GM18861 (cell line): ENCODE results near the gene CRISP1.
"Not testable (repeated sequence)": the region's sequence is repeated elsewhere in the genome, so short reads cannot be mapped to it uniquely, and the experiment has no call there.

ENCODE experiments used
- ATAC-seq: cut with Tn5 transposase; IDR thresholded peaks from one replicate; pipeline ENCODE4 v1.9.1; 2021; ENCODE audit not compliant: unreplicated experiment

The CRISP1 gene, protein sequence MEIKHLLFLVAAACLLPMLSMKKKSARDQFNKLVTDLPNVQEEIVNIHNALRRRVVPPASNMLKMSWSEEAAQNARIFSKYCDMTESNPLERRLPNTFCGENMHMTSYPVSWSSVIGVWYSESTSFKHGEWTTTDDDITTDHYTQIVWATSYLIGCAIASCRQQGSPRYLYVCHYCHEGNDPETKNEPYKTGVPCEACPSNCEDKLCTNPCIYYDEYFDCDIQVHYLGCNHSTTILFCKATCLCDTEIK

DNA sequence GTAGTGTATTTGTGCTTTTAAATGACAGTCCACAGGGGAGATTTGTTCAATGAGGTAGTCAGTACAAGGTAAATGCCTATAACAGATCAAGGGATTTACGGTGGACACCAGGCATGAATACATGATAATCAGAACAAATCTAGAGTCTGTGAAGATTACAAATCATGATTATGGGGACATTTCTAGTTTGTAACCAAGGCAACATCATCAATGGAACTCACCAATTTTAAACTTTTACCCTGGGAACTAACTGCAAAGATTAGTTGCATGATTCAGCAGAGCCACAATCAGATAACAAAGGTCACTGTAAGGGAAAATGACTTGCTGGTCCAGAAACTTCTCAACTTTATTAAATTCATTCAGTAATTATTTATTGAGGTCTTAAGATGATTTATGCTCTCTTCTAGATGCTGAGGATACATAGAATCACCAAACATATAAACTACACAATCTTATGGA is at the start of gene CRISP1:
TSS of gene CRISP1 (minus strand) at position 51 of the 459 bp plus-strand sequence. CDS start 9,135 bp downstream, outside the sequence.
- no peak for ATAC-seq

DNA sequence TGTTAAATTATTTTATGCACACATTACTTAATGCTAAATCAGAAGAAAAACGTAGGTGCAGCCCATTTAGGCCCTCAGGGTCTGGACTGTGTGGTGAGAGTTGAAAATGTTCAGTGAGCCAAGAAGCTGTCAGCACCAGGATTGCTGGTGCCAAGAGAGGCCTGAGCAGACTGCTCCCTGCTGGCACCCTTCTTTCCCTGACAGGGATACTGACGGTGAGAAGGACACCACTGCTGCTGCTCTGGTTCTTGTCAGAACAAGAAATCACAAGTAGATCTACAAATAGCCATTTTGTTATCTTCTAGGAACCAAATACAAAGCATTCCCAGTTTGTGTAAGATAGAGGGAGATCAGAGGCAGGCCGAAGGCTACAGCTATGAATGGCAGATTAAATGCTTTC is 48.7 kb upstream of the CRISP1 start:
- ATAC-seq, result no peak

DNA sequence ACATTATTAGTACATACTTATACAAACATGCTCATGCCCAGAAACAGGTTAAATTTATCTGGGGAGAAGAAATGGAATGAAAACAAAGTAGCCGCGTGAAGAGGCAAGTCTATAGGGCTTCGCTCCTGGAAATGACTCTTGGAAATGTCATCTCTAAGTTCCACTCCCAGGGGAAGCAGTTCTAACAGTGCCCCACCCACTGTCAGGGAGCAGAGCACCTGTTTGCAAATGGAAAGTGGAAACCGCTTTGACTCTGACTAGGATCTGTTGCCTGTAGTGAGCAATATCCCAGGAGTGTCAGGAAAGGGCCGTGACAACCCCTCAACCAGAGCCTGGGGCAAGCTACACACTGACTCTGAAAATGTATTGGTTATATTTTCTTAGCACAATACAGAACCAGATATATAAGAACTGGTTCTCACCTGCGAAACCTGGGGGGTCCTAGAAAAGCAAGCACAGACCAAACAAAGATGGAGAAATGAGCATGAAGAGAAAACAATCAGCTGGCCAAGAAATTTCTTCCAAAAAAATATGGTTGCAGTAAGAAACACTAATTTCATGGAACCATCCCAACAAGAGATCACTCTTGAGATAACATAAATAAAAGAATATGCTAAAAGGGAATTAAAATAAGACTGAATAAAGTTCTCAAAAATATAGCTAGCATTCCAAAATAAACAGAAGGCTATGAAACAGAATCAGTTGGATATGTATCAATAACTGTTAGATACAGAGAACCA is 47.5 kb upstream of the CRISP1 start:
- ATAC-seq, result no peak

DNA sequence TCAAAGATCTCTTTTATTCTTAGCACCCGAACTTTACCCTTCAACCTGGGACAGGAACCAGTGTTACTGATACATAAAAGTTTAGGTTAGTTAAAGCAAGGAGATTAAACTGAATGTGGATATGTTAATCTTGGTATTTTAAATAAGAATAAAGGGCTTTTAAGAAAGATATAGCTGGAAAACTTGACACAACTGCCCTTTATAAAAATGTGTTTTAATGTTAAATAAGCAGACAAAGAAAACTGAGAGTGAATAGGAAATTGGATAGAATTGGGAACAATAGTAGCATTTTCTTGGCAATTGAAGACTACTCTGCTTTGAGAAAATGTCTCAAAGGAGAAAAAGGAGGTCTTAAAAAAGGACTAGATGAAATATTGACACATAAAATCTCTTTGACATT is 45.9 kb upstream of the CRISP1 start:
- no peak for ATAC-seq

DNA sequence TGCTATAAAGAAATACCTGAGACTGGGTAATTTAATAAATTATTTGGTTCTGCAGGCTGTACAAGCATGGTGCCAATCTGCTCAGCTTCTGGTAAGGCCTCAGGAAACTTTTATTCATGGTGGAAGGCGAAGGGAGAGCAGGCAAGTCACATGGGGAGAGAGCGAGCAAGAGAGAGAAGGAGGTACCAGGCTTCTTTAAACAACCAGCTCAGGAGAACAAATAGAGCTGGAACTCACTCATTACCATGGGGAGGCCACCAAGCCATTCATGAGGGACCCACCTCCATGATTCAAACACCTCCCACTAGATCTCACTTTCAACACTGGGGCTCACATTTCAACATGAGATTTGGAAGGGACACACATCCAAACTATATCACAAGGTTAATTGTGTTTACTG is 44.9 kb upstream of the CRISP1 start:
- ATAC-seq, result no peak

DNA sequence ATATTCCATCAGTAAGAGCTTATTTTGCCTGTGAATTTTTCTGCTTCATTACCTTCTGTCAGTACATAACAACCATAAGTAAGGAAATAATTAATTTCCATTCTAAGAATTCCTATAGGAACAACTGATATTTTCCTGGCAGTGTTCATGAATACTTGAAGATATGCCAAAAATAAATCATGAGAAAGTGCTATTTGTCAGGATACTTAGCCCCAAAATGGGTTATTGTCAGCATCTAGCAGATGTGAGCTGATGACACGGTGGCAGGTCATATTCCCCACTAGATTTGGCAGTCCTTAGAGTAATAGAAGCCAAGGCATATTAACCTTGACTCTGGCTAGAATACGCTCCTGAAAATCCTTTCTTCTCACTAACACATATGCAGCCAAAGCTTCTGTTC is 43.2 kb upstream of the CRISP1 start:
- no peak for ATAC-seq

DNA sequence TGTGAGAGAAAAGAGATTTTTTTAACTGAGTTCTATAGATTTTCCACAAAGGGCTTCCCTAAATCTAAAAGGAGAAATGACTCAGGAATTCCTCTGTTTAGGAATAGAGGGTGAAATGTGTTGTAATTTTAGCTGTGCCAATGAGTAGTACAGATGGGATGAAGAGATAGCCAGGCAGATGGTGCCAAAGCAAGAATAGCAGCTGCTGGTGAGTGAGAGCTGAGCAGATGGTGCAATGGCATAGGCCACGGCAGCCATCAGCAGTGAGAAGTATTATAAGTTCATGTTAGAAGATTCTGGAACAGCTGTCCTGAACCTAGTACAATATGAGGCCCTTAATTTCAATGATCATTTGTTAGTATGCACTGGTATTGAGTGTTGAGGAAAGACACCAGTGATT is 40.2 kb upstream of the CRISP1 start:
- no peak for ATAC-seq

DNA sequence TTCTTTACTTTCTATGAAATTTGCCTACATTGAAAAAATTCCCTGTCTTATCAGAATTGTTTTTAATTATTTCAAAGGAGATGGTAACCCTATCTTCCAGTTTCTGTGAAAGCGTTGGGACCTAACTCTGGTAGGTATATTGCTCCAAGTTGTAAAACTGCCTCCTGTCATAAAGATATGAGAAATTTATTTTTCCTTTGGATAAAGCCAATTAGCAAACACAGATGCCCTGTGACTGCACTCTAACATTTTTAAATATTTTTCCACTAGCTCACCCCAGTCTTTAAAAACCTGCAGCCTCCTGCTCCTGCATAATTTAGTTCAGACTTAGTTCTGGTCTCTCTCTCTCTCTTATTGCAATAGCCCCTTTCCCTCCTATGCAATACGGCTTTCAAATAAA is 39.0 kb upstream of the CRISP1 start:
- ATAC-seq, result no peak

DNA sequence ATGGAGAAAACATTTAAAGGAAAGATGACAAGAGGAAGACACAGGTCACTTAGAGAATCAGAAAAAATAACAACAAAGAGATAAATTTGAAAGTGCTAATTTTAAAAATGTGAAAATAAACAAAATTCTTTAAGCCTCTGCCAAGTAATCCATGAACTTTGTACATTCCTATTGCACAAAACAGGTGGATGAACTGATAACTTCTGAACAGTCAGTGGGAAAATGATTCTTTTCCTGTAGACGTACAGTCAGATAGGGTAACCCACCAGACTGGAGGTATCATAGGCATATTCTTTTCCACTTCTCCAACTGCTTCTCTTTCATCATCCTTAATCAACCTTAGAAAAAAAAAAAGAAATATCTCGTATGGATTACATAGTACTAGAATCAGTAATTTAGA is 36.5 kb upstream of the CRISP1 start:
- ATAC-seq, result no peak

DNA sequence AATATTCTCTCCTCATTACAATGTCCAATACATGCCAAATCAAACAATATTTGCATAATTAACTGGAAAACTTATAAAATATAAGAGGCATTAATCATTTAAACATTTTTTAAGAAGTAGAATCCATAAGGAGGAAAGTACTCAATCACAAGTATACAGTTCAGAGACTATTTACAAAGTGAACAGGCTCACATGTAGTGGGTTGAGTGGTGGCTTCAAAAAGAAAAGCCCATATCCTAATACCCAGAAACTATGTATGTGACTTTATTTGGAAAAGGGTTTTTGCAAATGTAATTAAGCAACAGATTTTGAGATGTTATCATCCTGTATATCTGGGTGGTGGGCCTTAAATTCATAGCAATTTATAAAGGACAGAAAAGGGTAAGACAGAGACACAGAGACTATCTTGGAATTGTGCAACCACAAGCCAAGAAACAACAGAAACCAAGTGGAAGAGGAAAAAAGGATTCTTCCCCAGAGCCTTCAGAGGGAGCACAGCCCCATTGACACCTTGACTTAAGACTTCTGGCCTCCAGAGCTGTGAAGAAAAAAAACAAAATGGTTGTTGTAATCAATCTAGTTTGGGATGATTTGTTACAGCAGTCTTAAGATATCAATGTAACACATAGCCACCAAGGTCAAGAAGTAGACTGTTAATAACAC is 32.7 kb upstream of the CRISP1 start:
- ATAC-seq, result no peak

DNA sequence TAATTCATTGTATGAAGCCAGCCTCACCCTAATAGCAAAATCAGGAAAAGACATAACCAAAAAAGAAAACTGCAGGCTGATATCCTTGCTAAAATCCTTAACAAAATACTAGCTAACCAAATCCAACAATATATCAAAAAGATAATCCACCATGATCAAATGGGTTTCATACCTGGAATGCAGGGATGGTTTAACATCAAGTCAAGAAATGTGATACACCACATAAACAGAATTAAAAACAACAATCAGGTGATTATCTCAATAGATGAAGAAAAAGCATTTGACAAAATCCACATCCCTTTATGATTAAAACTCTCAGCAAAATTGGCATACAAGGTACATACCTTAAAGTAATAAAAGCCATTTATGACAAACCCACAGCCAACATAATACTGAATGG is 29.2 kb upstream of the CRISP1 start:
- not testable (repeated sequence) for ATAC-seq

DNA sequence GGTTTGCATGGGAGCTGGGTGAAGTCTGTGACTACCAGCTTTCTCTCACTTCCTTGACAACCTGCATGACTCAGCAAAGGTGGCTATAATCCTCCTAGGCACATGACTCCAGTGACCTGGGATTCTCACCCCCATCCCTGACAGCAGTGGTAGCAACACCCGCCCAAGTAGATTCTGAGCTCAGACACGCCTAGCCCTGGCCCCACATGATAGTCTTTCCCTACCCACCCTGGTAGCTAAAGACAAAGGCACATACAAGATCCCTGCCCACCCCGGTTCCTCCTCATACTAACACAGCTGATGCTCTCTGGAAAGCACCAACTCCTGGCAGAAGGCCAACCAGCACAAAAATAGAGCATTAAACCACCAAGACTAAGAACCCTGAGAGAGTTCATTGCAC is 25.9 kb upstream of the CRISP1 start:
- ATAC-seq, result no peak

DNA sequence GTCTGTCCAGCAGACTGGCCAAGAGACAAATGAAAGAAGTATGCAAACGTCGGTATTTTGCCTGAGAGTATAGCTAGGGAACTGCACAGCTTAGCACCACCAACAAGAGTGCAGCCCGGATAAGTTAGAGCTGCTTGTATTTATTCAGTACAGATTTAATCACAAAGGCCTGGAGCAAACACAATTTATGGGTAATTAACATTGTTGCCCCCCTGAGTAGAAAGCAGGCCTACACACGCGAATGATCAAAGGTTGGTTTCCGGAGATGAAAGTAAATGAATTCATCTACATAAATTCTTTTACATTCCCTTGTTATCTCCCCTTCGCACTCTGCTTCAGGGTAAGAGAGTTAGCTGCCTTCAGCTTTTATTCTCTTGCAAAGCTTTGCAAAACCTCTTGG is 24.7 kb upstream of the CRISP1 start:
- ATAC-seq, result no peak

DNA sequence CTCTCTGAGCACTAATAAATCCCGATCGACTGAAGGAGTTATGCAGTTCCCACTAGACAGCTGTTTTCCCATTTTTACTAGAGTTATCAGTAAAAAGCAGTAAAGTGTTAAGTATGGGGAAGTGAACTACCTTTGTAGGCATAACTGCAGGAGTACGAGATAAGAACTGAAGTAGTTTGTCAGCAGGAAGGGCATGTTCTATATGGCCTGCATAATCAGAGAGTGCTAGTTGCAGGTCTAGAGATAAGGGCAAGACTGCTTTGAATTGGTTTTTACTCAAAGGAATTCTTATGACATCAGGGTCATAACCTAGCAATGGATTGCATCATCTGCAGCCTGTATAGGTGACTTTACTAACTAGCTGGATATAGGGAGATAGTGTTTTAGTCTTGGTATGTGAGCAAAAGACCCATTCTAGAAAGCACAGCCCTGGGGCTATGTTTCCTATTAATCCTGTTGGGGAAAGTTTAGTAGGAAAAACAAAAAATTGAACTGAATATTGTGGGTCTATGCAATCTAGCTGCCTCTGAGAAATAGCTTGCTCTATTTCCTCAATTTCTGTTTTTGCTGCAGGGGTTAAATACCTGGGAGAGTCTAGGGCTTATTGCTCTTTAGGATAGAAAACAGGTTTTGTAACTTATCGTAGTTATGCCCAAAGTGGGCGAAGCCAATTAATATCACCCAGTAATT is 22.6 kb upstream of the CRISP1 start:
- ATAC-seq, result no peak

DNA sequence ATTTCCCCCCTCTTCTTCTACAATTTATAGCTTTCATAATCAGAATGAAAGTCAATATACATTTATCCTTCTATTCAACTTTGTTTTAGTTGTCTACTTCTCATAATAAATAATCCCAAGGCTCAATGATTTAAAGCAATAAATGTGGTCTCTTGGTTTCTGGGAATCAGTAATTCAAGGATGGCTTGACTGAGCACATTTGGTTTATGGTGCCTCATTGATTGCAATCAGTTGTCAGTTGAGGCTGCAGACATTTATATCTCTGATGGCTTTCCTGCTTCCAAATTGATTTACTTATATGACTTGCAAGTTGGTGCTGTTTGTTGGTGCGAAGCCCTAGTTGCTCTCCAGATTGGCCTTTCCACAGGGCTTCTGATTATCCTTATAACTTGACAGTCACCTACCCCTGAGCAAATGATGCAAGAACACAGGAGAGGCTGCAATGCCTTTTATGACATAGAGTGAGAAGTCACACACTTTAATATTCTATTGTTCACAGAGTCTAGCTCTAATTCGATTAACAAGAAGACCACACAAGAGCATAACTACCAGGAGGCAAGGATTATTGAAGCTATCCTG is 2.7 kb upstream of the CRISP1 start:
- no peak for ATAC-seq

DNA sequence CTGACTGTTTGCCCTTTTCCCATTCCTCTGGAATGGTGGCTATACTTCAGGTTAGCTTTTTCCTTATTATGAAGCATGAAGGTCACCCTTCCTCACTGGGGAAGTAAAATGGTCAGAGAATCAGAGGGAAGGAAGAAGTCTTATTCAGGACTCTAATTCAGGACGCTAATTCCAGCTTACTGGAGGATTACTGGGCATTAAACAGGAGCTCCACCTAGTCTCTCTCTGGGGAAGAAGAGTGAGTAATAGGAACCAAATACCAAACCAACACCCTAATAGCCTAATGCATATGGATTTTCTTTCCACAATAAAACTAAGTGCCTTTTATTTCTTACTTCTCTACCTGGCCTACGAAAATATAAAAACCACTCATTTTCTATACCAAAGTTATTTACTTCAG is 10.1 kb downstream of the CRISP1 start:
- ATAC-seq, result no peak

DNA sequence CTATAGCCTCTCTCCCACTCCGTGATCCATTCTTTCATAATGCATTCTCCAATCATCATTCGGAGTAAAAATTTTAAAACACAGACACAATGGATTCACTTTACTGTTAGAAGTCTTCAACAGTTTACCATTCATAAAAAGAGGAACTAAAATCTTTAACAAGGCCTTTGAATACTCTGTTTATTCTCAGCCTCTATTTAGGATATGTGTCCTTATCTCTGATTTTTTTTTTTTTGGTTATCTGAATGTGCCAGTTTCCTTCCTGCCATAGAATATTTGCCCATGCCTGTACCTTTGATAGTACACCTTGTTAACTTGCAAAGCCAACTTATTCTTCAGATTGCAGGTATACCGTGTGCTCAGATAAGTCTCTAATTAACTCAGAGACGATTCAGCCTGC is 11.1 kb downstream of the CRISP1 start:
- no peak for ATAC-seq

DNA sequence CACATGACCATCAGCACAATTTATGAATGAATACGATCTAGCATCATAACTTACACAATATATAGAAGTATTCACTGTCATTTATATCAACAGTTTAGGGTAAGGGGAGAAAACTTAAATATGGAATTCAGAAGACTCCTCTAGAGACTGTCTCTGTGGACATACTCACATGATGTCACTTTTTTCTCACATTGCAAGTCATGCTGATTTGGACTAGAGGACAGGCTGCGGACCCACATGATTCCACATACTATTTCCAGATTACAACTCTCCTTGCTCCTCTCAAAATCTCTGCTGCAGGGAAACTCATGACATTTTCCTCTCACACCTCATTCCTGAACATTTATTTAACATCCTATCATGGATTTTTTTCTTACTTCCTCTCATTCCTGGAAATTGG is 13.4 kb downstream of the CRISP1 start:
- ATAC-seq, result no peak

DNA sequence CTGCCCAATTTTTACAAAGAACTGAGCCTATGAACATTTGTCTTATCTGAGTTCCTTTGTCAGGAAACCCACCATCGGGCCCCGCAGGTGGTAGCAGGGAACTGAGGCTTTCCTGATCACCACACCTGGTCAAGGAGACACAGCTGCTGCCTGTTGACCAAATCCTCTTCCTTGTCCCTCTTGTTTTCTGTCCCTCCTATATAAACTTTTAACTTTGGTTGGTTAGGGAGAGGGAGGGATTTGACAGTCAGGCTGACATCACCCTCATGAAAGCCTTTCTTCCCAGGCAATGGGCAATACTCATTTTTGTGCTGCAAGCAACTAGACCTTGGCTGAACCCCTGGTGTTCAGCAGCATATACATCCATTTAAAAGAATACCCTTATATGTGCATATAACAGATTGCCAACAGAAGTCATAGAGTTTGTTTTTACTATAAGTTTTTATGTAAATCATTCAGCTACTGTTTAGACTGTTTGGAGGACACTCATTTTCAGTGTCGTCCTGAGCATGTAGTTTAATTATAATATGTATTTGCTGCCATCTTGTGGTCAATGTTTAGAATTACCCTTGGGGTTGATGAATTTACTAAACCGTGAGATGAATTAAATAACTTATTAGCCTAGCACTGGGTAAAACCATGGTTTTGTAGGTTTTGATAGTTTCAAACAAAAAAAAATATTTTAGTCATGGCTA is 17.0 kb downstream of the CRISP1 start:
- ATAC-seq, result peak; percentile 92

DNA sequence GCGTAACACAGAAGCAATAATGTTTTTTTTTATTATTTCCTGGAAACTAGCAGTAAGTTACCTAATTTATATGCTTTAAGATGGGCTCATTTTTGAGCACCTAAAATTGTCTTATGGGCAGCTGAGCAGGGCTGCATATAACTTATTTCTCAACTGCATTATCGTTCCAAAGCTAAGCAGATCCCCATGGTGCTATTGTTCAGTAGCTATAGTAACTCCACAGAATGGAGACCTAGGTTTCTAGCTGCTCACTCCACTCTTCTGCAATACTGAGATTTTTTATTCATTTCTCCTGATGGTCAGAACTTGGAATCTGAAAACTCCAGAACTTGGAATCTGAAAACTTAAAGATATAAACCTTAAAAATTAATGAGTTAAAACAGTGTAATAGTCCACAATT is 18.7 kb downstream of the CRISP1 start:
- no peak for ATAC-seq

DNA sequence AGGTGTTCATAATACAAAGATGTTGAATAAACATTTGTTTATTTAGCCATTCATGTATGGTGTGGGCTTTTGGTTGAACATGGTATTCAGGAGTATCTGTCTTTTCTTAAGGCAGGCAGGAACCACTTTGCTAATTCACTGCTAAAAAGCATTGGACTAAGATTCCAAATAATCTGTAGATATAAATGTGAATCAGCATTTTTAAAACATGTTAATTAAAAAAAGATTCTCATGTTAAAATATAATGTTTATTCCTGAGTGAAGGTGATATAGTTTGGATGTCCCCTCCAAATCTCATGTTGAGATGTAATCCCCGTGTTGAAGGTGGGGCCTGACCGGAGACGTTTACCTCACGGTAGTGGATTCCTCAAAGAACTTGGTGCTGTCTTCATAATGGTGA is 19.3 kb downstream of the CRISP1 start:
- no peak for ATAC-seq
